ENCODE results near the gene RFNG.

DNA sequence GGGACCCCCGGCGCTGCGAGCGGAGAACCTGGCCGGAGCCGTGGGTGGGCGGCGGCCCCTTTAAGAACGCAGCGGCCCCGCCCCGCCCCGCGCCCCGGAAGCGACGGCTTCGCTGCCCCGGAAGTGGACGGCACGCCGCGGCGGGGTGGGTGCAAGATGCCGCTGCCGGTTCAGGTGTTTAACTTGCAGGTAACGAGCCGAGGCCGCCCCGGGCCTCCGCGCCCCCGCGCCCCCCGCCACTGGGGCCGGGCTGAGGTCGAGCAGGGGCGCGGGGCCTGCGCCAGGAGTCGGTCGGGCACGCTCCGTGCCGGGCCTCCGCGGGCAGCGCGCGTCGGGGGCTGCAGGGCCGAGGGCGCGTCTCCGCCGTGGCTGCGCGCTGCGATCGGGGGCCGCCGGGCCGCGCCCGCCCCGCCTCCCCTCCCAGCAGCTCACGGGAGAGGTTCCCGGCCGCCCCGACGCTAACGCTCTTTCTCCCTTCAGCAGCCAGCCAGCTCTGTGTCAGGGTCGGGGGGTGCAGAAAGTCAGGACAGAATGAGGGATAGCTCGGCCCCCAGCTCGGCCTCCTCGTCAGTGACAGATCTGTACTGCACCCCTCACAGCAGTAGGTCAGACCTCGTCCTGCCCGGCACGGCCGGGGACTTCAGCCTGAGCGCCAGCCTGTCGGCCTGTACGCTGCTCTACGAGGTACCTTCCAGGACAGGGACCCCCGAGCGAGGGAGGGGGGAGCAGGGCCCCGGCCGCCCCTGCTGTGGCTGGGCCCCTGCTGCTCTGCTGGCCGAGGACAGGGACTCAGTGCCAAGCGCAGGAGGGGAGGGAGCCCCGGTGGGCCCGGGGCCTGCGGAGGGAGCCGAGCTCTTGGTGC is at the start of gene RFNG, which contains the start of gene GPS1:
- TF ChIP-seq, protein P1, sequence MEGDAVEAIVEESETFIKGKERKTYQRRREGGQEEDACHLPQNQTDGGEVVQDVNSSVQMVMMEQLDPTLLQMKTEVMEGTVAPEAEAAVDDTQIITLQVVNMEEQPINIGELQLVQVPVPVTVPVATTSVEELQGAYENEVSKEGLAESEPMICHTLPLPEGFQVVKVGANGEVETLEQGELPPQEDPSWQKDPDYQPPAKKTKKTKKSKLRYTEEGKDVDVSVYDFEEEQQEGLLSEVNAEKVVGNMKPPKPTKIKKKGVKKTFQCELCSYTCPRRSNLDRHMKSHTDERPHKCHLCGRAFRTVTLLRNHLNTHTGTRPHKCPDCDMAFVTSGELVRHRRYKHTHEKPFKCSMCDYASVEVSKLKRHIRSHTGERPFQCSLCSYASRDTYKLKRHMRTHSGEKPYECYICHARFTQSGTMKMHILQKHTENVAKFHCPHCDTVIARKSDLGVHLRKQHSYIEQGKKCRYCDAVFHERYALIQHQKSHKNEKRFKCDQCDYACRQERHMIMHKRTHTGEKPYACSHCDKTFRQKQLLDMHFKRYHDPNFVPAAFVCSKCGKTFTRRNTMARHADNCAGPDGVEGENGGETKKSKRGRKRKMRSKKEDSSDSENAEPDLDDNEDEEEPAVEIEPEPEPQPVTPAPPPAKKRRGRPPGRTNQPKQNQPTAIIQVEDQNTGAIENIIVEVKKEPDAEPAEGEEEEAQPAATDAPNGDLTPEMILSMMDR (IDR thresholded peaks at IDR 0.05) = no peak
- no peak for TF ChIP-seq POLR2A (IDR thresholded peaks at IDR 0.05)
